Measurements from ENCODE around the gene LAS1L. TPM values are rescaled to one million over a fixed set of nuclear protein-coding genes. Genes with fewer than 3 reads are reported as not detected.
"Not testable (repeated sequence)": the region's sequence is repeated elsewhere in the genome, so short reads cannot be mapped to it uniquely, and the experiment has no call there.

LAS1L gene
- total RNA-seq, 4 donors from 2014 or later, result 16.4 to 23.3 (median 19.2) TPM

DNA sequence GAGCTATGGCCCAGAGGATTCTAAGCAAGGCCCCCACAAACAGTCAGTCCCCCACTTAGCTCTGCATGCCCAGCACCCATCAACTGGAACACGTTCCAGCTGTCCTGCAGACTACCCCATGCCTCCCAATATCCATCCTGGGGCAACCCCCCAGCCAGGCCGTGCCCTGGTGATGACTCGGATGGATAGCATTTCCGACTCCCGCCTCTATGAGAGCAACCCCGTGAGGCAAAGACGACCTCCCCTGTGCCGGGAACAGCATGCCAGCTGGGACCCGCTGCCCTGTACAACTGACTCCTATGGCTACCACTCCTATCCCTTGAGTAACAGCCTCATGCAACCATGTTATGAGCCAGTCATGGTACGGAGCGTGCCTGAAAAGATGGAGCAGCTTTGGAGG, 32.0 kb downstream of the LAS1L start:
- Histone ChIP-seq H3K4me1 (no peaks in the 10 kb centered on the region), H3K4me3 (replicated peaks in 1 of 3) (no peak overlapping the region), H3K27ac (no peak overlapping the region), H3K9me3 (no peaks in the 10 kb centered on the region), H3K36me3 (no peaks in the 10 kb centered on the region), H3K27me3 (no peaks in the 10 kb centered on the region)
- WGBS, 2 donors, result 93 to 100% methylated on average over 2 to 6 of the region's 11 CpGs
- no peak for DNase-seq
- TF ChIP-seq, protein P1, sequence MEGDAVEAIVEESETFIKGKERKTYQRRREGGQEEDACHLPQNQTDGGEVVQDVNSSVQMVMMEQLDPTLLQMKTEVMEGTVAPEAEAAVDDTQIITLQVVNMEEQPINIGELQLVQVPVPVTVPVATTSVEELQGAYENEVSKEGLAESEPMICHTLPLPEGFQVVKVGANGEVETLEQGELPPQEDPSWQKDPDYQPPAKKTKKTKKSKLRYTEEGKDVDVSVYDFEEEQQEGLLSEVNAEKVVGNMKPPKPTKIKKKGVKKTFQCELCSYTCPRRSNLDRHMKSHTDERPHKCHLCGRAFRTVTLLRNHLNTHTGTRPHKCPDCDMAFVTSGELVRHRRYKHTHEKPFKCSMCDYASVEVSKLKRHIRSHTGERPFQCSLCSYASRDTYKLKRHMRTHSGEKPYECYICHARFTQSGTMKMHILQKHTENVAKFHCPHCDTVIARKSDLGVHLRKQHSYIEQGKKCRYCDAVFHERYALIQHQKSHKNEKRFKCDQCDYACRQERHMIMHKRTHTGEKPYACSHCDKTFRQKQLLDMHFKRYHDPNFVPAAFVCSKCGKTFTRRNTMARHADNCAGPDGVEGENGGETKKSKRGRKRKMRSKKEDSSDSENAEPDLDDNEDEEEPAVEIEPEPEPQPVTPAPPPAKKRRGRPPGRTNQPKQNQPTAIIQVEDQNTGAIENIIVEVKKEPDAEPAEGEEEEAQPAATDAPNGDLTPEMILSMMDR (IDR thresholded peaks at IDR 0.05), result no peak
- TF ChIP-seq POLR2A (IDR thresholded peaks at IDR 0.05), result no peak
- intact Hi-C loops (cut with DNase I), result loop anchor here (10.0 kb wide), 1 partner anchor 618 kb away; no protein-coding TSS in a partner anchor

DNA sequence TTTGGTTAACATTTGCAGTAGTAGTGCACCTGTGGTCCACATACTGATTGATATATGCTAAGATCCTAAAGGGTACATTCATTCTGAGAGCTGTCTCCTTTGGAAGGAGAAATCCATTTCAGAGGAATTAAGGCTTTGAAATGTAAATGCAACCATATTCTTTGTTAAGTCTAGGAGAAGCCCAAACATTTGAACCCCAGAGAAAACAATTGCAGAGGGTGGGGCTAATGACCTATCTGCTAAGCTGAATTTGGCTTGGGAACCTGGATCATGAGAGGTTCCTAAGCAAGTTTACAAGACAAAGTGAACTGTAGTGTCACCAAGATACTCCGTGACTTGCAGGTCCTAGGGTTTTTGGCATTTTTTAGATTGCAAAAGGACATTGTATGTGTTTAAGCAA, 41.2 kb downstream of the LAS1L start:
- 86 to 100% methylated on average over 1 of the region's 1 CpG for WGBS, 2 donors
- intact Hi-C loops (cut with DNase I), result no loop called here
- Histone ChIP-seq H3K9me3 (no peaks in the 10 kb centered on the region), H3K4me3 (replicated peaks in 1 of 3) (no peak overlapping the region), H3K27ac (no peak overlapping the region), H3K4me1 (no peaks in the 10 kb centered on the region), H3K27me3 (no peaks in the 10 kb centered on the region), H3K36me3 (no peaks in the 10 kb centered on the region)
- DNase-seq, result no peak
- no peak for TF ChIP-seq POLR2A (IDR thresholded peaks at IDR 0.05)
- TF ChIP-seq, protein P1 (IDR thresholded peaks at IDR 0.05), result no peak

DNA sequence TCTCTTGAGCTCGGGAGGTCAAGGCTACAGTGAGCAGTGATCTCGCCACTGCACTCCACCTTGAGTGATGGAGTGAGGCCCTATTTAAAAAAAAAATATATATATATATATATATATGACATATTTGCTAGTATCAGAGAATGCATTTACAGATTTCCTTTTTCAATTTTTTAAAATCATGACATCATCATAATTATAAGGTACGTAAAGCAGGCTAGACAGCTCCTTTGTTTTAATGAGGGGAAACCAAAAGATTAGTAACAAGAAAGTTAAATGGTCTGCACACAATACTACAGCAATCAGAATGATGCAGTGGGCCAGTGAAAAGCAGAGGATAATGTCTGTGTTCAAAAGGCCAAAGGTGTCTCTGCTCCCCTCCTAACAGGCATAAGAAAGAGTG, 43.0 kb downstream of the LAS1L start:
- 93 to 94% methylated on average over 3 of the region's 3 CpGs for WGBS, 2 donors

DNA sequence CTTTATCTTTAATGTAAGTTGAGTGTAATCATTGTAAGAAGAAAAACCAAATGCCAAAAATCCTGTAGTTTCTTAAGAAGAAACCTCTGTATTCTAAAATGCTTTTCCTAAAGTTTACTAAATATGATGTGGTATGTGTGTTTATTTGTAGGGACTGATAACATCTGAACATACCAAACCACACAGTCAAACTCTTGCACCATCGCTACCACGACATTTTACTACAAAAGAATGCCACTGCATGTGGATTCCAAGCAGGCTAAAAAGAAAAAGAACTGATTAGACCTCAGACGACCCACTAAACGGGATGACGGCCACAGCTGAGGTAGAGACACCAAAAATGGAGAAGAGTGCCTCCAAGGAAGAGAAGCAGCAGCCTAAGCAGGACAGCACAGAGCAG, 46.1 kb downstream of the LAS1L start:
- H3K9me3 ChIP-seq, result no peaks in the 10 kb centered on the region
- no peak for DNase-seq
- no peak overlapping the region for H3K4me3 ChIP-seq (replicated peaks in 1 of 3)
- 77 to 89% methylated on average over 5 of the region's 5 CpGs for whole genome bisulfite sequencing, 2 donors
- TF ChIP-seq, protein P1 (IDR thresholded peaks at IDR 0.05), result no peak
- no peak for TF ChIP-seq POLR2A (IDR thresholded peaks at IDR 0.05)
- intact Hi-C loops (cut with DNase I), result no loop called here
- H3K36me3 ChIP-seq, result no peaks in the 10 kb centered on the region
- H3K27me3 ChIP-seq, result no peaks in the 10 kb centered on the region
- no peak overlapping the region for H3K27ac ChIP-seq
- H3K4me1 ChIP-seq, result no peaks in the 10 kb centered on the region

More for the DNA sequence above, 43.0 kb downstream of the LAS1L start:
- no peak overlapping the region for H3K4me3 ChIP-seq (replicated peaks in 1 of 3)
- no peak overlapping the region for H3K27ac ChIP-seq
- H3K9me3 ChIP-seq, result no peaks in the 10 kb centered on the region
- no peaks in the 10 kb centered on the region for H3K4me1 ChIP-seq
- no peaks in the 10 kb centered on the region for H3K27me3 ChIP-seq
- no peak for DNase-seq
- TF ChIP-seq, protein P1 (IDR thresholded peaks at IDR 0.05), result no peak
- TF ChIP-seq POLR2A (IDR thresholded peaks at IDR 0.05), result no peak
- intact Hi-C loops (cut with DNase I), result no loop called here
- no peaks in the 10 kb centered on the region for H3K36me3 ChIP-seq

DNA sequence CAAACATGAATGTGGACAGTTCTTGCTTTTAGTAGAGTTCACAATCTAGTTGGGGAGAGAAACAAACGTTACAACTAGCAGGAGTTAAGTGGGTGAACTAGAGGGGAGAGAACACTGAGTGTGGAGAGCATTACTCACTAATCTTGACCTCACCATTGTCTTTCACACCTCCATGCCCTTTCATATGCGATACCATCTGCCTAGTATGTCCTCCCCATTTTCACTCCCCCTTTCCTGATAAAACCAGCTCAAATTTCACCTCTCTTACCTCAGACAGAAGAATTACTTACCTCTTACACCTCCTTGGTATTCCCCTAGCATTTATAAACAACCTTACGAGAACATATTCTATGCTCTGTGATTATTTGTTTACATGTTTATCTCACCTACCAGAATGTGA, 53.6 kb downstream of the LAS1L start:
- Histone ChIP-seq H3K9me3 (no peaks in the 10 kb centered on the region), H3K4me3 (replicated peaks in 1 of 3) (no peak overlapping the region), H3K27ac (no peak overlapping the region), H3K4me1 (no peaks in the 10 kb centered on the region), H3K27me3 (no peaks in the 10 kb centered on the region), H3K36me3 (no peaks in the 10 kb centered on the region)
- WGBS, 2 donors, result 51 to 61% methylated on average over 3 of the region's 3 CpGs
- no peak for TF ChIP-seq POLR2A (IDR thresholded peaks at IDR 0.05)
- TF ChIP-seq, protein P1 (IDR thresholded peaks at IDR 0.05), result no peak
- intact Hi-C loops (cut with DNase I), result no loop called here
- no peak for DNase-seq

DNA sequence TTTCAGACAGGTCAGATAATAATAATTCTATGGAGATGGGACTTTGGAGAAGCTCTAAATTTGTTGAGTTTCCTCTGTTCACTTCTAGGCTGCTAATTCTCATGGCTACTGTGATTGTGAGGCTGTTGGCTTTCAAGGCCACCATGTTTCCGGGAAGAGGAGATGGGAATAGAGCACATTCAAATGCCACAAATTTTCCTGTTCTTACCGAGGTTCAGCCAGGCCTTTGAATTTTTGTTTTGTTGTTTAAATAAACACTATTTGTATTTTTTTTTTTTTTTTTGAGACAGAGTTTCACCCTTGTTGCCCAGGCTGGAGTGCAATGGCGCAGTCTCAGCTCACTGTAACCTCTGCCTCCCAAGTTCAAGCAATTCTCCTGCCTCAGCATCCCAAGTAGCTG, 55.5 kb downstream of the LAS1L start:
- H3K36me3 ChIP-seq; H3K4me3 ChIP-seq (replicated peaks in 1 of 3); H3K27ac ChIP-seq; DNase-seq; intact Hi-C loops (cut with DNase I); H3K4me1 ChIP-seq; H3K9me3 ChIP-seq; H3K27me3 ChIP-seq: not testable (repeated sequence)
- WGBS, 2 donors, result 88 to 93% methylated on average over 3 of the region's 3 CpGs
